Measurements from ENCODE around the gene AVEN.

GRCh38 chr15:33864360-33865075 is 174.5 kb downstream of the AVEN start:
- TF ChIP-seq CTCF (IDR thresholded peaks at IDR 0.05) (no peak), POLR2A (IDR thresholded peaks at IDR 0.05) (no peak)
